HG03045 (cell line): ENCODE results near the gene POM121L2.

Source experiments
- ATAC-seq: cut with Tn5 transposase; IDR thresholded peaks from one replicate; pipeline ENCODE4 v1.9.1; 2021; ENCODE audit warnings: mild to moderate bottlenecking, moderate library complexity; ENCODE audit not compliant: unreplicated experiment

Gene POM121L2

DNA sequence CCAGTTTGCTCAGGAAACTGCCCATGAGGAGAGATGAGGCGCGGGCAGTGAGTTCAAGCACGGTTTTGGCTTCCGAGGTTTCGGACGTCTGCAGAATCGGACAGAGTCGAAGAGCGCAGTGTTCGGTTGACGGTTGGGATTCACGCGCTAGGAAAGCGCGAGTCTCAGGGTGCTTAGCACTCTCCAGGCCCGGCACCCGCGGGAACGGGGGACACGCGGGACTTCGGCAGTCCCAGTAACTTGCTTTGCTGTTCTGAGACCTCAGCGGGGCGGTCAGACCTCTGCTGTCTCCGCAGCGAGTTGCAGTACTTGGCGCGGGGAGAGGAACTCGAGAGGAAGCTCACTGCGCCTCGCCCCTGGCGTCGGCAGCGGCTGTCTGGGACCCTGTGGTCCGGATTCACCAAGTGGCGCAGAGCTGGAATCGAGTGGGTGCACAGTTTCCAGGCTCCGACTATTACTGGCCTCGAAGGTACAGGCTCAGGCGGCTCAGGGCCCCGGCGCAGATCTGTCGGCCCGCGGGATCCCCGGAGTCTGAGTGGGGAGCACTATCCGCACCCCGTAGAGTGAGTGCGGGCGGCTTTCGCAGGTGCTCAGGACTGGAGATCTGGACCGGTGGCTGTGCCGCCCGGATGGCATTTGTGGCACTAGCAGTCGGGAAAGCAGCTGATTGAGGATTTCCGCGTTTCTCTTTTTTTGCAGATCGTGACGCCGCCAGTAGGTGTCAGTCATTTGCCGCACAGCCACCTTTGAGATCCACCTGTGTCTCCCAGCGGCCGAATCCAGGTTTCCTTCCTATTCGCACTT lies at the start of gene POM121L2:
Gene POM121L2 (minus strand): TSS at position 128 of the 804 bp plus-strand sequence. CDS start 103 bp downstream, at position 25.
- ATAC-seq = no peak

DNA sequence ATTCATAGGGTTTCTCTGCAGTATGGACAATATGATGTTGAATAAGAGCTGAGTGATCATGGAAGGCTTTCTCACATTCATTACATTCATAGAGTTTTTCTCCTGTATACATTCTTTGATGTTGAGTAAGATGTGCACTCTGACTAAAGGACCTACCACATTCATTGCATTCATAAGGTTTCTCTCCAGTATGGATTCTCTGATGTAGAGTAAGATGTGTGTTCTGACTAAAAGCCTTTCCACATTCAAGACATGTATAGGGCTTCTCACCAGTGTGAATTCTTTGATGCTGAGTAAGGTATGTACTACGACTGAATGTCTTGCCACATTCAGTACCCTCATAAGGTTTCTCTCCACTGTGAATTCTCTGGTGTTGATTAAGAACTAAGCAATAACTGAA lies 47.2 kb upstream of the POM121L2 start:
- no peak for ATAC-seq

DNA sequence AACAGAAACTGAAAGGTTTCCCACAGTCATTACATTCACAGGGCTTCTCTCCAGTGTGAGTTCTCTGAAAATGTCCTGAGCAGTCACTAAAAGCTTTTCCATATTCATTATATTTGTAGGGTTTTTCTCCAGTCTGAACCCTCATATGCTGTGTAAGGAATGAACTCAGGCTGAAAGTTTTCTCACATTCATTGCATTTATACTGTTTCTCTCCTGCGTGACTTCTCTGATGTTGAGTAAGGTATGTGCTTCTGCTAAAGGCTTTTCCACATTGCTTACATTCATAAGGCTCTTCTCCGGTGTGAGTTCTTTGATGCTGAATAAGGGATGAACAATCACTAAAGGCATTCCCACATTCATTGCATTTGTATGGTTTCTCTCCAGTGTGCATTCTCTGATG lies 46.7 kb upstream of the POM121L2 start:
- no peak for ATAC-seq

DNA sequence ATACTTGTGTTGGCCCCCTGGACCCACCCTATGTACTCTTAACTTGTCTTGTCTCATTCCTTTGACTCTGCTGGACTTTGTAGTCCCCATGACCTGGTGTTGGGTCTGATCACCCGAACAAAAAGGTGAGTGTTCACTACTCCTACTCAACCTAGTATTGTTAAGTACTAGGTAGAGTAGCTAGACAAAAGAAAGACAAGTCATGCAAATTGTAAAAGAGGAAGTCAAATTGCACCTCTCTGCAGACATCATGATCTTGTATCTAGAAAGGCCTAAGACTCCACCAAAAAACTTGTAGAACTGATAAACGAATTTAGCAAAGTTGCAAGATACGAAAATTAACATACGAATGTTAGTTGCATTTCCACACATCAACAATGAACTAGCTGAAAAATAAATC lies 40.8 kb upstream of the POM121L2 start:
- no peak for ATAC-seq

DNA sequence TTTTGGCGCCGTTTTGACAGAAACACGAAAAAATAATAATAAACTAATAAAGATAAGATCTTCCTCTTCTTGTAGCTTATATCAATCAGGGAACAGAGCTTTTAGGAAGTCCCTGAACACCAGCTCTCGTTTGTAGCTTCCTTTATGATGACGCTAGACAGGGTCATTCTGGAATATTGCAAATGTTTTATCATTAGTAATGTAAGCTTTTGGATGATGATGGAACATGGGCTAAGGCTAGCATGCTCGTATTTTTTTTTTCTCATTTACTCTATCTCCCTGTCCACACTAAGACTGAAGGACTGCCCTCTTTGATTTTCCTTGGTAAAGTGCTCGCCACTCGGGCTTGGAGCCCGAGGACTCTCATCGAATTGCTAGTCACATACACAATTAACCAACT lies 22.1 kb upstream of the POM121L2 start:
- no peak for ATAC-seq

DNA sequence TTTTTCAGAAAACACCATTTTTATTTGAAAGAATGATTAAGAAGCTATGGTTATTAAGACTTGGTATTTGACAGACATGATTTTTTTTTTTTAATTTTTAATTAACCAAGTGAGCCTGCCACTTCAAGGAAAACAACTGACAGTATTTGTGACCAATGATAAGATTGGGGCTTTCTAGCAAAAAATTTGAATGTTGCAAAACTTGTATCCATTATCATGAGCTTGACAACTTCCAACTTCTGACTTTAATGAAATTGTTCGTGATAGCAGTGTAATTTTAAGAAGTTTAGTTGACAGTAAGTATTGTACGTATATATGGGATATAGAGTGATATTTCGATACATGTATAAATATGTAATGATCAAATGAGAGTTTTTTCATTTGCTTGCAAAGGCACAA lies 21.6 kb upstream of the POM121L2 start:
- ATAC-seq = no peak

DNA sequence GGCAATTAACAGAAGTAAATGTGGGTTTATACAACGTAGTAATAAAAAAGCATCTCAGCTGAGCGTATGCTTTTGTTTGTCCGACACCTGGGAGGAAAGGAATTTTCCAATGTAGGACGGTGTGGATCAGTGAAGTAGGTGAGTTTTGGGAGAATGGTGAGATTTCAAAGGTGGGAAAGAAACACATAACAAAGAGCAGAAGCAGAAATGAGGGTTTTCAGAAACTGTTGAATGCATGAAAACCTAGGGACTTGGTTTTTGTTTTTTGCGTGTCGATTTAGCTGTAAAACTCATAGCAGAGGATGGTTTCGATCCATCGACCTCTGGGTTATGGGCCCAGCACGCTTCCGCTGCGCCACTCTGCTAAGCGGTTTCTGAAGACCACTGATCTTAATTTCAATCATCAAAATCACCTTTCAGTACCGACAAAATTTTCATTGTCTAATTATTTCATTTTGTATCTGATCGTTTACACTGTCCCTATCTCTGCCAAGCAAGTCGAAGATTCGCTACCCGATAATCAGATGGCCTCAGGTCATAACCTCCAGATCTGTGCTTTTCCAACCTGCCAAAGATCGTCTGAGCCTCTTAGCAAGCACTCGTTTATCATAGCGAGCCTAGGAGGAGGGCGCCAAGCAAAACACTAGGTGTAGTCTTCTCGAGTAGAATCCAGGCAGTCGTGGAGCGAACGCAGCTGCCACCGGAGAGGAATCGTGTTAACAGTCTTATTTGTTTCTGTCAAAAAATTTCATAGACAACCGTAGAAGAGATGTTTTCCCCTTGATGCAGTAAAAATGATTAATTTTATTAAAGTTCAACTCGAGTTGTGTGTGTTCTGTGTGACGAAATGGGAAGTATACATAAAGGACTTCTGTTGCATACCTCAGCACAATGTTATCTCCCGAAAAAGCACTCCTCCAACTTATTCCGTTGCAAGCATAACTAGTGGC lies 20.9 kb upstream of the POM121L2 start:
- ATAC-seq = no peak

DNA sequence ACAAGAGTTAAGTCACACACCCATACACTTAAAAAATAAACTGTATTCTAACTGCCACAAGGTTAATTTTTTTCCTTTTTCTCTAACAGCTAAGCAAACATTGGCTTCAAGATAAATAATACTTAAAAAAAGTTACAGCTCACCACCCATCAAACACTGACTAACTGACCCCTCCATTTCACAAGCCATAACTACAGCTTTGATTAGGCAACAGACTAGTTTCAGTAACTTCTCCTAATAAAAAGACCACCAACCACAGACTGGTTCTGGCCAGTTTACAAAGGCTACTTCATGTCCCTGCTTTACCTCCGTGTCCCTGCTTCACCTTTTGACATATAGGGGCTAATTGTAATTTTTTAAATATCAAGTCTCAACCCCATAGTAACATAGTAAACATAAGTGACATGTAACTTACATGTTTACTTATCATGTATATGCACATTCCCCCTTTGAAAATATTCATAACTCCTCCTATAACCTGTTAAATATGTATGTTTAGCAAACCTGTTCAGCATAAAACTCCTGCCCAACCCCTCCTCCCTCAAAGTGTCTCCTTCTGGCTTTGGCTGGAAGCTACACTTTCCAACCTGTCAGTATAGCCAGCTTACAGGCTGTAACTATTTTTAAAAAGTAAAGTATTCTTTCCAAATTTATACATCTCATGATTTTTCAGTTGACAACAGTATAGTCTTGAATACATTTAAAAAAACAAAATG lies 15.1 kb upstream of the POM121L2 start:
- no peak for ATAC-seq

DNA sequence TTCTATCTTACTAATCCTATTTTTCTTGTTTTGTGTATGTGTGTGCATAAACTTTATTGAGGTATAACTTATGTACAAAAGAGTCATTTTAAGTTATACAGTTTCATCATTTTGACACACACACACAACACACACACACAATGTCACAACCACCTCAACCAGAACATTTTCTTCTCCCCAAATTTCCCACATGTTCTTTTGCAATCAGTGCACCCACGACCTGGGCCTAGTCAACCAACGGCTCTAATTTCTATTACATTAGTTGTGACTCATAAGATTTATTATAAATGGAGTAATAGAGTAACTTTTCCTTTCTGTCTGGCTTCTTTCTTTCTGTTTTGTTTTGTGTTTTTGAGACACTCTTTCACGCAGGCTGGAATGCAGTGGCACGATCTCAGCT lies 9.8 kb upstream of the POM121L2 start:
- no peak for ATAC-seq

DNA sequence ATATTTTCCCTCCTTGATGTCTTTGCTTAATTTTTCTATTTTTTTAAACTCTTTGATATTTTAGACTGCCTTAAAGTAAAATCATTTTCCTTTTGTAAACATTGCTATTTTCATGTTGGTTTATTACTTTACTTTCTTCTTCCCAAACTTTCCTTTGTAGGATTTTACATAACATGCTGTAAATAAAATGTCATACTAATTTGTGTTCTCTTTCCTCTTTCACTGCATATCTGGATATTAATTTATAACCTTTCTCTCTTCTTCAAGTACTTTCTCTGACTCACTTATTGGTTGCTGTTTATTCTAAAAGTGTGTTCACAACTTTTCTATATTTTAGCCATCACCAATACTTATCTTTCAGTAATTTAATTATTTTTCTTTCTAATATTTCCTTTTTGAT lies 9.3 kb upstream of the POM121L2 start:
- no peak for ATAC-seq

DNA sequence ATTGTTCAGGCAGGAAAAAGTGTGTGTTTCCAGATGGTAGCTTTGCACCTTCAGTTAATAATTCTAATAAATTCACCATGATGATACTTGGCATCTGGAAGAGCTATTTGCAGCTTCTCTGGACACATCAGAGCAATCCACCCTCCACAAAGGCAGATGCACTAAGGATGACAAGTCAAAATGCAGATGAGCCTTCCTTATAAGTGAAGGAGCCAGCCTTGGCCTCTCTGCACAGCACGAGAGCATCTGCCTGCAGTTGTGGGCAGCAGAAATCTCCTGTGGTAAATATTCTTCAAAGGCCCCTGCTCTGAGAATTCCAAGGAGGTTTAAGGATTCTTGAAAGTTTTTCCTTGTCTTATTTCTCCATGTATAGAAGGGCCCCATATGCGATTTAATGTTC lies 6.9 kb upstream of the POM121L2 start:
- ATAC-seq = no peak

DNA sequence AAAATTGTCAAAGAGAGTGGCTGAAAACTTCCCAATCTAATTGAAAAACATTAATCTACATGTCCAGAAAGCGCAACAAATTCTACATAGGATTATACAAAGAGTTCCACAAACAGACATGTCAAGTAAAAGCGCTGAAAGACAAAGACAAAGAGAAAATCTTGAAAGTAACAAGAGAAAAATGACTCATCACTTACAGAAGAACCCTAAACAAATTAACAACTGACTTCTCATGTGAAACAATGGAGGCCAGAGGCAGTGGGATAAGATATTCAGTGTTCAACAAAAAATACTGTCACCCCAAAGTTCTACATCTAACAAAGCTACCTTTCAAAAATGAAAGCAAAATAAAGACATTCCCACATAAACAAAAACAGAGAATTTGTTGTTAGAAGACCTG lies 2.0 kb upstream of the POM121L2 start:
- ATAC-seq = no peak

DNA sequence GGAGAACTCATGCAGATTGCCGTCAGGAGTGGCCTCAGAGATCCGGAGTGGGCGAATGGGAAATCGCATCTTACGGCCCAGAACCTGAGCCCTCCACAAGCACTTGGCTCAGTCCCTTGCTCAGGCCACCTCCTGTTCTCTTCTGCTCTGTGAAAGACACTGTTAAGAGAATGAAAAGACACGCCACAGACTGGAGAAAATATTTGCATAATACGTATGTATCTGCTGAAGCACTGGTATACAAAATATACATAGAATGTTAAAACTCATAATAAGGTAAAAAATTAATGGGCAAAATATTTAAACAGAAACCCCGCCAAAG lies 838 bp upstream of the POM121L2 start:
- no peak for ATAC-seq

DNA sequence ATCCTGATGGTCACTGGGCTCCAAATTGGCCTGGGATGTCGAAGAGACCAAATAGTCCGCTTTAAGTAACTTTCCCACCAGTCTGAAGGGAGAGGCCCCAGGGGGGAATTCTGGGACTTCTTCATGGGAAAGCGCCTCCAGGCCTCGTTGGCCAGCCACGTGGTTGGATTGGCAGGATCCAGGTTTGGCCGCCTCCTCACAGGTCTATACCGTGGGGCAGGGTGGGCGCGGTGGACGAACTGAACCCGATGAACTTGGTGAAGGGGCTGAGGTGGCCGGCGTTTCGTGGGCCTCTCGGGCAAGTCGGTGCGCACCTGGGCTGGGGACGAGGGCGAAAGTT lies 297 bp downstream of the POM121L2 start:
- ATAC-seq = no peak

DNA sequence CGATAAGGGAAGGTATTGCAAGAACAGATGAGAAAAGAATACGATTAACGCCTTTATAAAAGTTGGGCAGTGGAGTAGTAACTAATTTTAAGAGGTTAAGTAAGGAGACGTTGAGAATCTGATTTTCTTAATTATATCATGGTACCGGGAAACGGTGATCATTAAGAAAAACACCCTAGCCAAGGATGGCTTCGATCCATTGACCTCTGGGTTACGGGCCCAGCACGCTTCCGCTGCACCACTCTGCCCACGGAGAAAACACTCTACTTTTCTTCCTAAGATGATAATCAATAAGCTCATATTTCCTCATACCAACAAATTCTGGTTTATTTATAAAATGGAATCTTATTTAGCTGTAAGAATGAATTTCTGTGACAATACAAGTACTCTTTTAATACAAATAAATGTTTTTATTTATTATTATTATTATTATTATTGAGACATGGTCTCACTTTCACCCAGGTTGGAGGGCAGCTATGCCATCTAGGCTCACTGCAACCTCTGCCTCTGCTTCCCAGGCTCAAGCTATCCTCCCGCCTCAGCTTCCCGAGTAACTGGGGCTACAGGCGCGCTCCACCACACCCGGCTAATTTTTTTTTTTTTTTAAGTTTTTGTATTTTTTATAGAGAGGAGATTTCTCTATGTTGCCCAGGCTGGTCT lies 8.3 kb downstream of the POM121L2 start:
- ATAC-seq = no peak

DNA sequence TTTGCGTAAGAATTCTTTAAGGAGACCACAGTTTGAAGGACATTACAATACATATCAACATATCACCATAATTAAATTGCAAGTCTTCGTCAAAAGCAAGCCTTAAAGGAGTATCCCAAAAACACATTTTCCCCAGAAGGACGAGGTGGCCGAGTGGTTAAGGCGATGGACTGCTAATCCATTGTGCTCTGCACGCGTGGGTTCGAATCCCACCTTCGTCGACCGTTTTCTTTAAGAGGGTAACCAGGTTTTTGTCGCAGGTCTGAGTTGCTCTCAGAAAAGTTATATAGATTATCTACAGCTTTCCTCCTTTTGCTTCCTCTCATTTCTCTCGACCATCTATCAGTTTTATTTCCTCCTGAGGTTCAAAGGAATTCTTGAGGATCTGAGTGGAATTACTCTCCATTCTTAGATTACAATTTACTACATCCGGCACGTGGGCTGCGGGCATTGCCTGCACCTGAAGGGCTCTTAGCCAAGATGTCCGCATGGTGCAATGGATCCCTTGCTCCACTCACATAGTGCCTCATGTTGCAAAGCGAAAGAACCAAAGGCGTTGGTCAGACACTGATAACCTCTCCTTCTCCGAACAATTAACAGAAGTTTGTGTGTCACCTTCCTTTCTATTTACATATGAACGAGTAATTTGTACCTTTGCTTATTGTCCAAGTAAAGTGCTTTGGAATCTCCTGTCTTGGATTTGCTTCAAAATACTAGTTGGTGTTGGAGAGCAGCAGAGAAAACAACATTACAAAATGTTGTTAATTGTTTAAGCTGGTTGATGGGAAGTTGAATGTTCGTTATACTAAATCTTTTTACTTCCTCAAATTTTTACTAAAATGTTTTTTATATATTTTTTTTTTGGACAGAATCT lies 14.0 kb downstream of the POM121L2 start:
- ATAC-seq = no peak

DNA sequence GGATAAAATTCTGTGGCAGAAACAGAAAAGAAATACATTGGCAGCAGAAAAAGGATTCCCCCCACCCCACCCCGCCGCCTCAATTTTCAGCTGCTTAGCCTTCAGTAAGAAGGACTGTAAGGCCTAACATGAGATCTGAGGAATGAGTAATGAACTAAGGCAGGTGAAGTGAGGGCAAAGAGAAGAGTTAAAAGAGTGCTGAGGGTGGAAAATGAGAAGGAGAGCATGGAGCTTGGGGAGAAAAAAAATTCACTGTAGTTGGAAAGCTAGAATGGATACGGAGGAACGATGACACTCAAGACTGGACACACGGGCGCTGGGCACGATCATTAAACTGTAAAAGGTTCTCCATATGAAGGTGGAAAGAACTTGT lies 14.6 kb downstream of the POM121L2 start:
- no peak for ATAC-seq

DNA sequence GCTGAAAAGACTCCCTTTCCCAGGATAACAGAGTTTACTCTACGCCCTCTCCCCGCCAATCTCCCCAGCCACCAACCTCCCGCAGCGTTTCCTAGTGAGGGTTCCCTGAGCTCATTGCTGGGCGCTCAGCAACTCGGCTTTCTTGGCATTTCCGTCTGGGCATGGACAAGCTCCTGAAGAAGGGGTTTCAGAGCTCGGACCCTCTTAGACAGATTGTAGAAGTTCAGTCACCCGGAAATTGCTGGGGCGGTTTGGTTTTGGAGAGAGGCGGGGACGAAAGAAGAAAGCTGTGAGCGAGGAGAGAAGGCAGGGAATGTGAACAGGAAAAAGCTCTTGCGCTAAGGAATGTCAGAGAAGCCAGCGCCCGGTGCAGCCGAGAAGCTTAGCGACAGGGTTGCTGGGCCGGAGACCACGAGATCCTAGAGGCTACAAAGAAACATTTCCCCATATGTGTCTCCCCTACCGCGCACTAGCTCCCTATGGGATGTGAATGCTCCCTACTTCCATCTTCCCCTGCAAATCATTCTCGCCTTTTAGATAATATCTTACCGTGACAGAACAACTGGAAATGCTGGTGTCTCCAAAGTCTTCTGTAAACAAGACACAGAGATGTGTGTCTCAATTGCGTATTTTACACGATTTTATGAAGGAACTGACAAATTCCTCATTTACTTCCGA lies 15.8 kb downstream of the POM121L2 start:
- no peak for ATAC-seq

DNA sequence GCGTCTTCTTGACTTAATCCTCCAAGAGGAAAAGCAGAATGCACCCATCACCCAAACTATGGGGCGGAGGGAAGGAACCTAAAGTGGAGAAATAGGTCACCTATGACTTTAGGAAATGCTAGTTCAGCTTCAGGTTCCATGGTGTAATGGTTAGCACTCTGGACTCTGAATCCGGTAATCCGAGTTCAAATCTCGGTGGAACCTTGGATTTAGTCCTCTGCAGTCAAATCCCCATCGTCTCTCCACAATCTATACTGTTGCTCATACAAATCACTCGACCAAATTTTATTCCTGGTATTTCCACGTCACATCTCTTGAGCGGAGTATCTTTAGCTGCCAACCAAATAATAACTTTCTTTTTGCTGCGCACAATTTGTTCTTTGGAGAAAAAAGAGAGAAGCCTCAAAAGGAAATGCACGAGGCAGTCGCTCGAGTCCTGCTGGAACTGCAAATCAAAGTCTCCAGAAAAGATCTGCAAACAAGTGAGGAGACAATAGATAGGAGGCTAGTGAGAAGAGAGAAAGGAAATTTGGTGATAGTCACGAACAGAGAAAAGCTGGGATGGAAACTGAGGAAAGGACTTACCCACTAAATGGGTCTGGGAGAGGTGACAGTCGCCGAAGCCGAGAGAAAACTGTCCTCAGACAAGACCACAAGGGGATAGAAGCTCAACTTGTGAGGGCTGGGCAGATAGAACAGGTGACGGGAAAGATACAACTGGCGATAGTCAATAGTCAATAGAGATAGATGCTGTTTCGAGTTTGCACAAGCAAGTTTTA lies 16.6 kb downstream of the POM121L2 start:
- ATAC-seq = no peak
